Progenitor cell of endocrine pancreas (in vitro differentiated cells): ENCODE results near the gene BTF3L4. TPM values are rescaled to one million over a fixed set of nuclear protein-coding genes. Genes with fewer than 3 reads are reported as not detected.
A peak's percentile ranks its signal among the peaks of the same experiment; 100 is the strongest.
"Not testable (repeated sequence)": the region's sequence is repeated elsewhere in the genome, so short reads cannot be mapped to it uniquely, and the experiment has no call there.

ENCODE experiments used
- DNase-seq: peaks from one replicate; pipeline ENCODE4 v3.0.0; 2021; ENCODE audit warnings: low spot score; ENCODE audit not compliant: unreplicated experiment
- H3K27ac Mint-ChIP-seq: 2 replicates; pipeline ENCODE4 v1.8.0; 2021; ENCODE audit warnings: mild to moderate bottlenecking, moderate library complexity, mixed read lengths
- H3K27me3 Mint-ChIP-seq: 2 replicates; pipeline ENCODE4 v1.8.0; 2021; ENCODE audit warnings: mixed read lengths
- H3K36me3 Mint-ChIP-seq: 2 replicates; pipeline ENCODE4 v1.8.0; 2022; ENCODE audit warnings: mixed read lengths; ENCODE audit not compliant: insufficient read depth
- H3K4me1 Mint-ChIP-seq: 2 replicates; pipeline ENCODE4 v1.8.0; 2021; ENCODE audit warnings: low read depth, mixed read lengths
- H3K4me3 Mint-ChIP-seq: 2 replicates; pipeline ENCODE4 v1.8.0; 2021; ENCODE audit warnings: low read depth, mild to moderate bottlenecking, moderate library complexity, mixed read lengths
- H3K9me3 Mint-ChIP-seq: 2 replicates; pipeline ENCODE4 v1.8.0; 2021; ENCODE audit warnings: low read depth, mixed read lengths
- CTCF ChIP-seq: fragments of 200-600 bp; sonication (generic); IDR thresholded peaks from one replicate; pipeline ENCODE4 v1.5.0; 2021; ENCODE audit warnings: antibody characterized with exemption, mild to moderate bottlenecking; ENCODE audit not compliant: unreplicated experiment
- total RNA-seq: library from RNA; stranded (reverse); gene quantifications from 2 replicates; pipeline ENCODE4 v1.2.1, GENCODE V29; 2021

The BTF3L4 gene
- total RNA-seq, 1 donor from 2014 or later, result 100 TPM

GRCh38 chr1:52034050-52034384, 22.1 kb upstream of the BTF3L4 start:
- peak overlapping the region; percentile 89 for H3K4me3 Mint-ChIP-seq
- DNase-seq, result no peak
- peak overlapping the region; percentile 96 for H3K27ac Mint-ChIP-seq
- no peak for TF ChIP-seq CTCF
- no peaks in the 10 kb centered on the region for H3K27me3 Mint-ChIP-seq
- H3K36me3 Mint-ChIP-seq, result peaks cover 14% of the 10 kb centered on the region
- H3K4me1 Mint-ChIP-seq, result peaks cover 28% of the 10 kb centered on the region
- no peaks in the 10 kb centered on the region for H3K9me3 Mint-ChIP-seq

DNA sequence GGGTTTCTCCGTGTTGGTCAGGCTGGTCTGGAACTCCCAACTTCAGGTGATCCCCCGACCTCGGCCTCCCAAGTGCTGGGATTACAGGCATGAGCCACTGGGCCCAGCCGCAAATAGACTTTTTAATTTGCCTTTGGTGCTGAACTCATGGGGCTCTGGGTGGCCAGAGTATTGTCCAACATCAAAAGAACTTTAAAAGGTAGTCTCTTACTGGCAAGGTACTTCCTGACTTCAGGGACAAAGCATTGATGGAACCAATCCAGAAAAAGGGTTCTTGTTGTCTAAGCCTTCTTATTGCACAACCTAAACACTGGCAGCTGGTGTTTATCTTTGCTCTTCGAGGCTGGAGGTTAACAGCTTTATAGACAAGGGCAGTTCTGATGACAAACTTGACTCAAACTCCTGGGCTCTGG, 18.7 kb upstream of the BTF3L4 start:
- no peak for DNase-seq
- Mint-ChIP-seq H3K4me3 (no peak overlapping the region), H3K36me3 (peaks cover 5% of the 10 kb centered on the region), H3K27me3 (no peaks in the 10 kb centered on the region), H3K4me1 (peaks cover 10% of the 10 kb centered on the region), H3K9me3 (no peaks in the 10 kb centered on the region), H3K27ac (no peak overlapping the region)
- TF ChIP-seq CTCF, result no peak

DNA sequence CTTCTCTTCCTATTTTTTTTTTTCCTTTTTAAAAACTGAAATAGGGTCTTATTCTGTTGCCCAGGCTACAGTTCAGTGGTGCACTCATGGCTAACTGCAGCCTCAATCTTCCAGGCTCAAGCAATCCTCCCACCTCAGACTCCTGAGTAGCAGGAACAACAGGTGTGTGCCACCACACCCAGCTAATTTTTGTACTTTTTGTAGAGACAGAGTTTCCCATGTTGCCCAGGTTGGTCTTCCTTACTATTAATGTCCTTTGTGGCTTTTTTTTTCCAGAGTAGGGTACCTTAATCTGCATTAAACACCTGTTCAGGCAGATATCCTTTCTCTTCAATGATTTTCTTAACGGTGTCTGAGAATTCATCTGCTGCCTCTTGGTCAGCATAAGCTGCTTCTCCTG, 18.2 kb upstream of the BTF3L4 start:
- no peak overlapping the region for H3K4me3 Mint-ChIP-seq
- H3K36me3 Mint-ChIP-seq, result peaks cover 5% of the 10 kb centered on the region
- H3K4me1 Mint-ChIP-seq, result peaks cover 5% of the 10 kb centered on the region
- peak overlapping the region; percentile 64 for H3K27ac Mint-ChIP-seq
- no peaks in the 10 kb centered on the region for H3K9me3 Mint-ChIP-seq
- no peak for TF ChIP-seq CTCF
- no peak for DNase-seq
- no peaks in the 10 kb centered on the region for H3K27me3 Mint-ChIP-seq

- no peak for DNase-seq
- Mint-ChIP-seq H3K9me3 (no peaks in the 10 kb centered on the region), H3K4me1 (no peaks in the 10 kb centered on the region), H3K27ac (peak overlapping the region; percentile 41), H3K36me3 (peaks cover 5% of the 10 kb centered on the region), H3K4me3 (no peak overlapping the region), H3K27me3 (no peaks in the 10 kb centered on the region)
- no peak for TF ChIP-seq CTCF
Measured at GRCh38 chr1:52041551-52042185, 14.4 kb upstream of the BTF3L4 start.

- no peaks in the 10 kb centered on the region for H3K27me3 Mint-ChIP-seq
- no peaks in the 10 kb centered on the region for H3K9me3 Mint-ChIP-seq
- DNase-seq, result no peak
- no peak overlapping the region for H3K4me3 Mint-ChIP-seq
- peaks cover 13% of the 10 kb centered on the region for H3K36me3 Mint-ChIP-seq
- TF ChIP-seq CTCF, result no peak
- H3K4me1 Mint-ChIP-seq, result no peaks in the 10 kb centered on the region
- no peak overlapping the region for H3K27ac Mint-ChIP-seq
Measured at GRCh38 chr1:52045236-52045635, 10.9 kb upstream of the BTF3L4 start.

DNA sequence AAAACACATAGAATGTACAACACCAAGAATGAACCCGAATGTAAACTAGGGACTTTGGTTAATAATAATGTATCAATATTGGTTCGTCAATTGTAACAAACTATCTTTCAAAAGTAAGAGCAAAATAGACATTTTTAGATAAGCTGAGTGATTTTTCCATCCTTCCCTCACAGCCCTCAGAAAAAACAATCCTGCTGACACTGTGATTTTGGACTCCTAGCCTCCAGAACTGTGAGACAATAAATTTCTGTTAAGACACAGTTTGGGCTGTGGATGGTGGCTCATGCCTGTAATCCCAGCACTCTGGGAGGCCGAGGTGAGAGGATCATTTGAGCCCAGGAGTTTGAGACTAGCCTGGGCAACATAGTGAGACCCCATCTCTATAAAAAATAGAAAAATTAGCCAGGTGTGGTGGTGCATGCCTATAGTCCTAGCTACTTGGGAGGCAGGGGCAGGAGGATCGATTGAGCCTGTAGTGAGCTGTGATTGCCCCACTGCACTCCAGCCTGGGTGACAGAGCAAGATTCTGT, 10.4 kb upstream of the BTF3L4 start:
- H3K36me3 Mint-ChIP-seq, result peaks cover 13% of the 10 kb centered on the region
- not testable (repeated sequence) for H3K27me3 Mint-ChIP-seq, H3K9me3 Mint-ChIP-seq, H3K4me1 Mint-ChIP-seq, DNase-seq, H3K27ac Mint-ChIP-seq, H3K4me3 Mint-ChIP-seq

DNA sequence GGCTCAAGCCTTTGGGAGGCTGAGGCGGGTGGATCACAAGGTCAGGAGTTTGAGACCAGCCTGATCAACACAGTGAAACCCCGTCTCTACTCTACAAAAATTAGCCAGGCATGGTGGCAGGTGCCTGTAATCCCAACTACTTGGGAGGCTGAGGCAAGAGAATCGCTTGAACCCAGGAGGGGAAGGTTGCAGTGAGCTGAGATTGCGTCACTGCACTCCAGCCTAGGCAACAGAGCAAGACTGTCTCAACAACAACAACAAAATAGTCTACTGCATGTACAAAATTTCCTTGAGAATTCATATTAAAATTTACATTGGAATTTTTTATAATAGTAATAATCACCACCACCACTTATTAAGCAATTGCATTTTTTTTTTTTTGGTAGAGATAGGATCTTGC, 6.8 kb upstream of the BTF3L4 start:
- not testable (repeated sequence) for H3K9me3 Mint-ChIP-seq, H3K27ac Mint-ChIP-seq, DNase-seq, H3K27me3 Mint-ChIP-seq, H3K4me3 Mint-ChIP-seq
- Mint-ChIP-seq H3K4me1 (peaks cover 10% of the 10 kb centered on the region), H3K36me3 (peaks cover 20% of the 10 kb centered on the region)
